Neural cell (in vitro differentiated cells): ENCODE measurements around the gene SMG1.

Experiments used
- CTCF ChIP-seq: fragments of 450-650 bp; IDR thresholded peaks from 2 replicates; pipeline ENCODE4 v1.5.1; 2014; ENCODE audit warnings: antibody characterized with exemption, mild to moderate bottlenecking, moderate library complexity; ENCODE audit not compliant: poor library complexity, severe bottlenecking
- EZH2 ChIP-seq: fragments of 200-600, 300-800 bp; shearing (Covaris generic), sonication (generic); IDR thresholded peaks from 2 replicates; pipeline ENCODE4 v1.6.1; 2014; ENCODE audit warnings: antibody characterized with exemption, low read length, borderline replicate concordance, mild to moderate bottlenecking; ENCODE audit not compliant: insufficient read depth, poor library complexity, severe bottlenecking

- TF ChIP-seq CTCF = no peak
- TF ChIP-seq EZH2 = no peak
Measured at GRCh38 chr16:18827890-18828289, 98.3 kb downstream of the SMG1 start.
